ENCODE results near the gene ATP5PD.
"Not testable (repeated sequence)": the region's sequence is repeated elsewhere in the genome, so short reads cannot be mapped to it uniquely, and the experiment has no call there.

ATP5PD gene

GRCh38 chr17:75048249-75048878 lies 1.6 kb upstream of the ATP5PD start:
- DNase-seq: no peak

- no peak for DNase-seq
These were observed 779 bp upstream of the ATP5PD start for GRCh38 chr17:75047398-75048098.

GRCh38 chr17:75045946-75046406 lies 793 bp downstream of the ATP5PD start:
- not testable (repeated sequence) for DNase-seq

GRCh38 chr17:75044716-75045115 lies 2.1 kb downstream of the ATP5PD start:
- no peak for DNase-seq

- DNase-seq: not testable (repeated sequence)
These were observed 3.0 kb downstream of the ATP5PD start for GRCh38 chr17:75043789-75044188.

GRCh38 chr17:75041656-75042280 lies 5.0 kb downstream of the ATP5PD start:
- DNase-seq: no peak

GRCh38 chr17:75039238-75039637 lies 7.5 kb downstream of the ATP5PD start:
- no peak for DNase-seq

GRCh38 chr17:75036643-75037268 lies 10.0 kb downstream of the ATP5PD start:
- peak; percentile 70 for DNase-seq

- peak; percentile 92 for DNase-seq
These were observed 12.4 kb downstream of the ATP5PD start for GRCh38 chr17:75034236-75034908.

- DNase-seq: peak; percentile 89
These were observed 13.2 kb downstream of the ATP5PD start for GRCh38 chr17:75033346-75034235.

- DNase-seq: no peak
These were observed 14.0 kb downstream of the ATP5PD start for GRCh38 chr17:75032720-75033280.

- DNase-seq: peak; percentile 37
These were observed 14.6 kb downstream of the ATP5PD start for GRCh38 chr17:75031972-75032719.

- no peak for DNase-seq
These were observed 16.6 kb downstream of the ATP5PD start for GRCh38 chr17:75030161-75030560.

- not testable (repeated sequence) for DNase-seq
These were observed 20.1 kb downstream of the ATP5PD start for GRCh38 chr17:75026650-75027049.

- DNase-seq: not testable (repeated sequence)
These were observed 21.4 kb downstream of the ATP5PD start for GRCh38 chr17:75025398-75025734.

GRCh38 chr17:75024686-75025397 lies 21.9 kb downstream of the ATP5PD start:
- DNase-seq: no peak

- no peak for DNase-seq
These were observed 26.2 kb downstream of the ATP5PD start for GRCh38 chr17:75020331-75021110.

- DNase-seq: no peak
These were observed 27.1 kb downstream of the ATP5PD start for GRCh38 chr17:75019710-75020109.

GRCh38 chr17:75019146-75019545 lies 27.6 kb downstream of the ATP5PD start:
- no peak for DNase-seq

Data from DMS153 (cell line).